ENCODE results near the gene ITPKB. TPM values are rescaled to one million over a fixed set of nuclear protein-coding genes. Genes with fewer than 3 reads are reported as not detected.
"Not testable (repeated sequence)": the region's sequence is repeated elsewhere in the genome, so short reads cannot be mapped to it uniquely, and the experiment has no call there.

The ITPKB gene
- total RNA-seq, 2 donors from 2014 or later = 22.4 to 28.3 TPM

GRCh38 chr1:226748306-226748705, 9.2 kb upstream of the ITPKB start:
- Mint-ChIP-seq H3K27ac (no peak overlapping the region), H3K4me1 (peaks cover 6% of the 10 kb centered on the region), H3K36me3 (ENCODE audit: low read depth) (no peaks in the 10 kb centered on the region), H3K9me3 (peaks cover 4% of the 10 kb centered on the region), H3K4me3 (no peak overlapping the region), H3K27me3 (ENCODE audit: insufficient read depth) (peaks cover 2% of the 10 kb centered on the region)
- no peak overlapping the region for H3K27ac ChIP-seq (ENCODE audit: low read depth, low read length)
- no peak for DNase-seq
- H3K36me3 ChIP-seq (ENCODE audit: control insufficient read depth, insufficient read depth, low read length) = no peaks in the 10 kb centered on the region
- no peaks in the 10 kb centered on the region for H3K27me3 ChIP-seq (ENCODE audit: control insufficient read depth, insufficient read depth, low read length, poor library complexity, severe bottlenecking)
- no peak overlapping the region for H3K9ac ChIP-seq (ENCODE audit: extremely low read depth, low read length, poor library complexity, severe bottlenecking)
- 92 to 95% methylated on average over 2 to 3 of the region's 4 CpGs for WGBS, 2 experiments (ENCODE audit: insufficient coverage in 1 of 2, insufficient read length in 1 of 2)
- no peaks in the 10 kb centered on the region for H3K9me3 ChIP-seq (ENCODE audit: control insufficient read depth, low read length)
- no peak for TF ChIP-seq CTCF (conservative IDR thresholded peaks at IDR 0.05)
- H3K4me3 ChIP-seq (ENCODE audit: low read length) = no peak overlapping the region
- peaks cover 8% of the 10 kb centered on the region for H3K4me1 ChIP-seq (ENCODE audit: control insufficient read depth, insufficient read depth, low read length)

GRCh38 chr1:226747519-226748263, 8.6 kb upstream of the ITPKB start:
- not testable (repeated sequence) for H3K4me3 Mint-ChIP-seq; H3K27ac Mint-ChIP-seq; H3K27me3 Mint-ChIP-seq (ENCODE audit: insufficient read depth); H3K36me3 Mint-ChIP-seq (ENCODE audit: low read depth); H3K27ac ChIP-seq (ENCODE audit: low read depth, low read length); DNase-seq; H3K4me1 Mint-ChIP-seq; H3K27me3 ChIP-seq (ENCODE audit: control insufficient read depth, insufficient read depth, low read length, poor library complexity, severe bottlenecking); H3K4me1 ChIP-seq (ENCODE audit: control insufficient read depth, insufficient read depth, low read length); H3K9me3 ChIP-seq (ENCODE audit: control insufficient read depth, low read length); H3K9me3 Mint-ChIP-seq; H3K4me3 ChIP-seq (ENCODE audit: low read length); H3K9ac ChIP-seq (ENCODE audit: extremely low read depth, low read length, poor library complexity, severe bottlenecking); H3K36me3 ChIP-seq (ENCODE audit: control insufficient read depth, insufficient read depth, low read length)
- WGBS, 2 experiments (ENCODE audit: insufficient coverage in 1 of 2, insufficient read length in 1 of 2) = 88 to 95% methylated on average over 8 to 17 of the region's 17 CpGs

GRCh38 chr1:226743259-226743658, 4.2 kb upstream of the ITPKB start:
- H3K4me1 Mint-ChIP-seq = peaks cover 11% of the 10 kb centered on the region
- H3K36me3 ChIP-seq (ENCODE audit: control insufficient read depth, insufficient read depth, low read length) = no peaks in the 10 kb centered on the region
- no peak for TF ChIP-seq CTCF (conservative IDR thresholded peaks at IDR 0.05)
- no peaks in the 10 kb centered on the region for H3K9me3 ChIP-seq (ENCODE audit: control insufficient read depth, low read length)
- no peak overlapping the region for H3K4me3 ChIP-seq (ENCODE audit: low read length)
- H3K9ac ChIP-seq (ENCODE audit: extremely low read depth, low read length, poor library complexity, severe bottlenecking) = no peak overlapping the region
- H3K27me3 Mint-ChIP-seq (ENCODE audit: insufficient read depth) = no peaks in the 10 kb centered on the region
- peaks cover 3% of the 10 kb centered on the region for H3K4me1 ChIP-seq (ENCODE audit: control insufficient read depth, insufficient read depth, low read length)
- no peak overlapping the region for H3K27ac ChIP-seq (ENCODE audit: low read depth, low read length)
- peaks cover 4% of the 10 kb centered on the region for H3K9me3 Mint-ChIP-seq
- no peak overlapping the region for H3K4me3 Mint-ChIP-seq
- DNase-seq = no peak
- no peak overlapping the region for H3K27ac Mint-ChIP-seq
- no peaks in the 10 kb centered on the region for H3K36me3 Mint-ChIP-seq (ENCODE audit: low read depth)
- H3K27me3 ChIP-seq (ENCODE audit: control insufficient read depth, insufficient read depth, low read length, poor library complexity, severe bottlenecking) = no peaks in the 10 kb centered on the region

GRCh38 chr1:226741009-226741408, 1.9 kb upstream of the ITPKB start:
- Histone ChIP-seq H3K4me3 (ENCODE audit: low read length) (no peak overlapping the region), H3K36me3 (ENCODE audit: control insufficient read depth, insufficient read depth, low read length) (peaks cover 5% of the 10 kb centered on the region), H3K27ac (ENCODE audit: low read depth, low read length) (no peak overlapping the region), H3K9me3 (ENCODE audit: control insufficient read depth, low read length) (no peaks in the 10 kb centered on the region), H3K4me1 (ENCODE audit: control insufficient read depth, insufficient read depth, low read length) (peaks cover 3% of the 10 kb centered on the region), H3K27me3 (ENCODE audit: control insufficient read depth, insufficient read depth, low read length, poor library complexity, severe bottlenecking) (no peaks in the 10 kb centered on the region), H3K9ac (ENCODE audit: extremely low read depth, low read length, poor library complexity, severe bottlenecking) (no peak overlapping the region)
- Mint-ChIP-seq H3K4me3 (no peak overlapping the region), H3K4me1 (peaks cover 11% of the 10 kb centered on the region), H3K9me3 (peaks cover 4% of the 10 kb centered on the region), H3K27me3 (ENCODE audit: insufficient read depth) (peaks cover 1% of the 10 kb centered on the region), H3K36me3 (ENCODE audit: low read depth) (peaks cover 5% of the 10 kb centered on the region), H3K27ac (no peak overlapping the region)
- TF ChIP-seq CTCF (conservative IDR thresholded peaks at IDR 0.05) = no peak
- WGBS, 2 experiments (ENCODE audit: insufficient coverage in 1 of 2, insufficient read length in 1 of 2) = 89 to 100% methylated on average over 2 to 3 of the region's 3 CpGs
- DNase-seq = no peak
